ENCODE data around the gene CRYAB. TPM values are rescaled to one million over a fixed set of nuclear protein-coding genes. Genes with fewer than 3 reads are reported as not detected.

Gene CRYAB, protein sequence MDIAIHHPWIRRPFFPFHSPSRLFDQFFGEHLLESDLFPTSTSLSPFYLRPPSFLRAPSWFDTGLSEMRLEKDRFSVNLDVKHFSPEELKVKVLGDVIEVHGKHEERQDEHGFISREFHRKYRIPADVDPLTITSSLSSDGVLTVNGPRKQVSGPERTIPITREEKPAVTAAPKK
- polyA plus RNA-seq (ENCODE audit: insufficient read length) = 38.0 TPM
- long read RNA-seq, donor 1, transcript CRYAB-205 (3 exons, 1,017 nt) = major isoform, 20 of 104 reads
- long read RNA-seq, donor 1, transcript CRYAB-216 (4 exons, 977 nt) = minor isoform, 7 of 104 reads
- long read RNA-seq, donor 1, partial matches to known transcripts = 44 of 104 reads
- long read RNA-seq, donor 1, other reads (novel, unspliced or antisense) = 25 of 104 reads
- long read RNA-seq, donor 2, transcript CRYAB-205 (3 exons, 1,017 nt) = major isoform, 19 of 29 reads
- long read RNA-seq, donor 2, transcript CRYAB-216 (4 exons, 977 nt) = minor isoform, 7 of 29 reads
- long read RNA-seq, donor 2, partial matches to known transcripts = 0 of 29 reads
- long read RNA-seq, donor 2, other reads (novel, unspliced or antisense) = 0 of 29 reads
- long read RNA-seq, donor 3, transcript CRYAB-205 (3 exons, 1,017 nt) = major isoform, 9 of 31 reads
- long read RNA-seq, donor 3, transcript CRYAB-216 (4 exons, 977 nt) = minor isoform, 8 of 31 reads
- long read RNA-seq, donor 3, partial matches to known transcripts = 10 of 31 reads
- long read RNA-seq, donor 3, other reads (novel, unspliced or antisense) = 0 of 31 reads
- long read RNA-seq, donor 4, partial matches to known transcripts = 0 of 6 reads
- long read RNA-seq, donor 4, other reads (novel, unspliced or antisense) = 0 of 6 reads
- long read RNA-seq, donor 5, transcript CRYAB-205 (3 exons, 1,017 nt) = major isoform, 19 of 37 reads
- long read RNA-seq, donor 5, transcript CRYAB-216 (4 exons, 977 nt) = minor isoform, 11 of 37 reads
- long read RNA-seq, donor 5, transcript CRYAB-207 (4 exons, 887 nt) = minor isoform, 6 of 37 reads
- long read RNA-seq, donor 5, partial matches to known transcripts = 0 of 37 reads
- long read RNA-seq, donor 5, other reads (novel, unspliced or antisense) = 0 of 37 reads
- long read RNA-seq, donor 6, transcript CRYAB-205 (3 exons, 1,017 nt) = major isoform, 9 of 16 reads
- long read RNA-seq, donor 6, partial matches to known transcripts = 0 of 16 reads
- long read RNA-seq, donor 6, other reads (novel, unspliced or antisense) = 0 of 16 reads
- long read RNA-seq, donor 7, transcript CRYAB-203 (2 exons, 915 nt) = minor isoform, 5 of 44 reads
- long read RNA-seq, donor 7, transcript CRYAB-205 (3 exons, 1,017 nt) = major isoform, 21 of 44 reads
- long read RNA-seq, donor 7, partial matches to known transcripts = 0 of 44 reads
- long read RNA-seq, donor 7, other reads (novel, unspliced or antisense) = 10 of 44 reads
- long read RNA-seq, donor 8, transcript CRYAB-205 (3 exons, 1,017 nt) = major isoform, 8 of 13 reads
- long read RNA-seq, donor 8, partial matches to known transcripts = 0 of 13 reads
- long read RNA-seq, donor 8, other reads (novel, unspliced or antisense) = 0 of 13 reads

DNA sequence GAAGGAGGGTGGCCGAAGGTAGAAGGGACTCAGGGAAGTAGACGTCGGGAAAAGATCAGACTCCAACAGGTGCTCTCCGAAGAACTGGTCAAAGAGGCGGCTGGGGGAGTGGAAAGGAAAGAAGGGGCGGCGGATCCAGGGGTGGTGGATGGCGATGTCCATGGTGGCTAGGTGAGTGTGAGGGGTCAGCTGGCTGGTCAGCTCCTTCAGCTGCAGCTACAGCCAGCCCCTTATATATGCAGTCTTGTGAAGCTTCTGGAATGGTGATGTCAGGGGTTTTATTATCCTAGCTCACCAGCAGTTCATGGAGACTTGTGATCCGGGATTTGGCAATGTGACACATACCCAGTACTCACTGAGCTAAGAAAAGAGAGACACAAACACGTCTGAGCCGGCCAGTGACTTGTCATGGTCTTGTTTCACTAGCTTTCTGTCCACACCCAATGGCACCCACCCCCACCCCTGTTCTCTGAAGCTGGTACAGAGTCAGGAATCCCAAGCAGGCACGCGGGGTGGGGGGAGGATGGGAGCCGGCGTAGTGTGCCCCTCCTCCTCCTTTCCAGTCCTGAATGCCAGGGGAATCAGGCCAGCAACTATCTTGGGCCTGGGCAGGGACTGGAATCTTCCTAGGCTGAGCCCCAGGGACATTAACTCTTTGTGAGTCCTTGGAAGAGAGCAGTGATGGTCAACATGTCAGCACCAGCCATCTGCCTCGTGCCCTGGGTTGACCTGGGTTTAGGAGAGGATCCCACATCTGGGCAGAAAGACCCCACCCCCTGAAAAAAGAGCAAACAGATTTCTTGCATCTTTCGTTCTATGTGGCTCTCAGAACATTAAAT, at the start of gene CRYAB:
CRYAB (minus strand) TSS at position 208 of the 839 bp plus-strand sequence; CDS start at position 162, 46 bp downstream.
- DNase-seq = peak; percentile 66

DNA sequence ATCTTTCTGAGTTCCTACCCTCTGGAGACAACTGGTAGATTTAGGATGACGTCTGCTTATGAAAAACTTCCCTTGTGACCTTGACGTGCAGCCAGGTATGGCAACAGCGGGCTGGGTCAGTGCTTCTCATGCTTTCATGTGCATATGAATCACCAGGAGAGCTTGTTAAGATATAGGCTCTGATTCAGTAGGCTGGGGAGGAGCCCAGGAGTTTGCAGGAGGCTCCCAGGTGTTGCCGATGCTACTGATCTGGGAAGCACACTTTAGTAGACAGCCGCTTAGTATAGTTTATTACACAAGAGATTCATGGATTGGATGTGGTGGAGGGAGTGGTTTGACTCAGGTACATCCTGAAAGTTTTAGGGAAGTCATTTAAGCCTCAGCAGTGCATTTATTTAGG, 49.3 kb upstream of the CRYAB start:
- no peak for DNase-seq

DNA sequence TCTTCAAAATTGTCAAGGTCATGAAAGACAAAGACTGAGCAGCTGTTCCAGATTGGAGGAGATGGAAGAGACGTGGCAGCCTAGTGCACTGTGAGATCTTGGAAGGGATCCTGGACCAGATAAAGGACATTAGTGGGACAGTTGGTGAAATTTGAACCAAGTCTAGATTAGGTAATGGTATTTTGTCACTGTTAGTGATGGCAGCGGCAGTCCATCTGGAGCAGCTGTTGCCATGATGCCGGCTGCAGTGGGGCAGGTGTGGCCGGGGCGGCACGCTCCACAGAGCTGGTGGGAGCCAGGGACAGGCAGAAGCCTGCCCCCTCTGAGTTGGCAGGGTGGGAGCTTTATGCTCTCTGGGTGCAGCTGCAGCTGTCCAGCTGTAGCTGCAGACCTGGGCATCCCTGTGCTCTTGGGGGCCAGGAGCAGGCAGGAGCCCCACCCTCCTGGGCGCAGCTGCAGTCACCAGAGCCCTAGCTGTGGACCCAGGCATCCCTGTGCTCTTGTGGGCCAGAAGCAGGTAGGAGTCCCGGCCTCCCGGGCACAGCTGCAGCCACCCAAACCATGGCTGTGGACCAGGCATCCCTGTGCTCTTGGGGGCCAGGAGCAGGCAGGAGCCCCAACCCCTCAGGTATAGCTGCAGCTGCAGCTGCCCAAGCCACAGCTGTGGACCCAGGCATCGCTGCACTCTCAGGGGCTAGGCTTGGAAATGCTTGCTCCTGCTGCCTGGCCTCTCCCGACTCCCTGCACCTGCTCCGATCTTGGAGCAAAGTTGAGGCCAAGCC, 46.3 kb upstream of the CRYAB start:
- DNase-seq = no peak

DNA sequence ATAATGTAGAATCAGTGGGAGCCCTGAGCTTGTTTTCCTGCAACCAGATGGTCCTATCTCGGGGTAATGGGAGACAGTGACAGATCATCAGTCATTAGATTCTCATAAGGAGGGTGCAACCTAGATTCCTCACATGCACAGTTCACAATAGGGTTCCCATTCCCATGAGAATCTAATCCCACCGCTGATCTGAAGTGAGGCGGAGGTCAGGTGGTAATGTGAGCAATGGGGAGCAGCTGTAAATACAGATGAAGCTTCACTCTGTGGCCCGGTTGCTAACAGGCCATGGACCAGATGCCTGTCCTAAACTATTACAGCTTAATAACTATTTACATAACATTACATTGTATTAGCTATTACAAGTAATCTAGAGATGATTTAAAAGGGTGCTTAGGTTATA, 42.6 kb upstream of the CRYAB start:
- no peak for DNase-seq

DNA sequence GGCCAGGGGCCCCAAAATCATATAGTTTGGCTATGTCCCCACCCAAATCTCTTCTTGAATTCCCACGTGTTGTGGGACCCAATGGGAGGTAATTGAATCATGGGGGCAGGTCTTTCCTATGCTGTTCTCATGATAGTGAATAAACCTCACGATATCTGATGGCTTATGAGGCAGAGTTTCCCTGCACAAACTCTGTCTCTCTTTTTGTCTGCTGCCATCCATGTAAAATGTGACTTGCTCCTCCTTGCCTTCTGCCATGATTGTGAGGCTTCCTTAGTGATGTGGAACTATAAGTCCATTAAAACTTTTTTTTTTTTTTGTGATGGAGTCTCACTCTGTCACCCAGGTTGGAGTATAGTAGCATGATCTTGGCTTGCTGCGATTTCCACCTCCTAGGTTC, 40.0 kb upstream of the CRYAB start:
- DNase-seq = no peak

DNA sequence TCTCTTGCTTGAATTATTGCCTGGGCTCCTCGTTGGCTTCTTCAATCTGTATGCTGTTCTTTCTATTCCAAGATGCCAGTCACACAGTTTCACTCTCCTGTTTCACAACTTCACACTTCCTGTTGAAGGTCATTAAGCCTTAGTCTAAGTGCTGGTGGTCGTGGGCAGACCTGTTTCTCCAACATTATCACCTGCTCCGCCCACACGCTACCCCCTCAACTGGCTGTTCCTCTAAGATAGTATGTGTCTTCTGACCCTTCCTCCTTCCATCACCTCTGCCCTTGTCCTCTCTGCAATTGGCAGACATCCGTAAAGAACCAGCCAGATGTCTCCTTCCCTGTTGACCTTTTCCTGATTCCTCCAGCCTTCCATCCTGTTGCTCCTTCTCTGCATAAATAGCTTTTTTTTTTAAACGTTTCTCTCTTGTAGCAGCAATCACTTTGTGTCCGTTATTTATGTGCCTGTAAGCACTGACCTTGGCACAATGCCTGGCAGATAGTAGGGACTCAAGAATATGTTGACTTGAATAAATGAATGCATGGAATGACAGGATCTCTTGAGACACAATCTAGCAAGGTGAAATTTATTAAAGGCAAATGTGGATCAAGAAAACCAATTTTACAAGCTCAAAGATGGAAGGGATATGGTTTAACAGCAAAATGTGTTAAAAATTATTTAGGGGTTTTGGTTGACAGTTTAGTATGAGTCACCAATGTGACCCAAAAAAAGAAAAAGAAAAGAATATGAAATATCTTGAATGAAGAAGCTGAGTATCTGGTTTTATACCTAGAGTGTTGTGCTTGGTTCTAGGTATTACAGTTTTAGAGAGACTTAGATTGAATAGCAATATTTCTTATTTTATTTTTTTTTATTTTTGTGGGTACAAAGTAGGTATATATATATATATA, 38.2 kb upstream of the CRYAB start:
- DNase-seq = no peak

DNA sequence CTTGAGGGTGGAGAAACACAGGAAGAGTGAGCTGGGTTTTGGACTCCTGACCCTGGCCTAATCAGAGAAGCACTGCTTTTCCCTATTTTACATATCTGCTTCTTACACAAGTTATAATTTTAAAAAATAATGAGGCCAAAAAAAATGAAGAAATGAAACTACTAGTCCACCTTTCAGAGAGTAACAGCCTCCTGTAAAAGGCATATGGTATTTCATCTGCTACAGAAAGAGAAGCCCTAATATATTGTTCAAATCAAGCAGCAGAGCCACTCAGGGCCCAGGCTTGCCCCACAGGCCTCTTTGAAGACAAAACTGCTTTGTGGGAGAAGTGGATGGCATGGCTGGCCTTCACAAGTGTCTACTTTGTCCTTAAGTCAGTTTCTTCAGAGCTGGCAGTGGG, 35.6 kb upstream of the CRYAB start:
- no peak for DNase-seq

DNA sequence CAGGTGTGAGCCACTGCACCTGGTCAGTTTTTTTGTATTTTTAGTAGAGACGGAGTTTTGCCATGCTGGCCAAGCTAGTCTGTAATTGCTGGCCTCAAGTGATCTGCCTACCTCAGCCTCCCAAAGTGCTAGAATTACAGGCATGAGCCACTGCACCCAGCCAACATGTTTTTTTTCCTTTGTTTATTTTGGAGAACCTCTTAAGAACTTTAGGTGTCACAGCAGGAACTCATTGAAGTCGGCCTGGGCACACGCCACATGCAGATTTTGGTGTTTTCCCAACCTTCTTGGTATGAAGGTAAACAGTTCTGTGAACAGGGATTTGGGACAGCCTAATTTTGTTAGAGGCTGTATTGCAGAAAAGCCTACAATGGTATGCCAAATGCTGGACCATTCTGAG, 34.9 kb upstream of the CRYAB start:
- no peak for DNase-seq

DNA sequence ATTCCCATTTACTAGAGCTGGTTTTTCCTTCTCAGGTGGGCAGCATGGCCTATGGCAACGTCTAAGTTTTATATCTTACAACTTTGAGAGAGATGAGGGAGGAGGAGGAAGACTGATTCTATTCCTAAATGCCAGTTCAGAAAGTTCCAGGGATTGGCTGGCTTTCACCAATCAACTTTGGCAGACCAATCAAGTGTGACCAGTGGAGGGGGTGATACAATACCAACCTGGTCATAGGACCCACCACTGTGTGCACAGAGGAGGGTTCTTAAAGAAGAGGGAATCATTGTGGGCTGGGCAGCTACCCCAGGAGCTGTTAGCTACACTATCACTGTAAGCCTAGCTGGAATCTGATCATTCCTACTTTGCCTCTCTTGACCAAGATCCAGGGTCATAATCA, 33.6 kb upstream of the CRYAB start:
- DNase-seq = no peak

DNA sequence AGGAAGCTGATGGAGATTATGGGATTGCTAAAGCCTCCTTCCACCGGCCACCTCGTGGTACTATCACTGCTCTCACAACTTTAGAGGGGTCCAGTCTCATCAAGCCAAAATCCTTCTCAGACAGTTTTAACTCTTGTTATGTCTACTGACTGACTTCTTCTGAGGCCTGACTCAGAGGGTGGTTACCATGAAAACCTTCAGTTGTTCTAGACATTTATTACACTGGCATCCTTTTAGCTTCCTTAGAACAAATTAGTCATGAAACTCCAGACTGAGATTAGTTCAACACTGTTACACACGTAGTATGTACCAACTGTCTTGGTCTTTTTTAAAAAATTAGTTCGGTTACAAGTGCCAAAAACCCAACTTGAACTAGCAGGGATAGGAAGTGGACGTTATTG, 33.1 kb upstream of the CRYAB start:
- DNase-seq = no peak

DNA sequence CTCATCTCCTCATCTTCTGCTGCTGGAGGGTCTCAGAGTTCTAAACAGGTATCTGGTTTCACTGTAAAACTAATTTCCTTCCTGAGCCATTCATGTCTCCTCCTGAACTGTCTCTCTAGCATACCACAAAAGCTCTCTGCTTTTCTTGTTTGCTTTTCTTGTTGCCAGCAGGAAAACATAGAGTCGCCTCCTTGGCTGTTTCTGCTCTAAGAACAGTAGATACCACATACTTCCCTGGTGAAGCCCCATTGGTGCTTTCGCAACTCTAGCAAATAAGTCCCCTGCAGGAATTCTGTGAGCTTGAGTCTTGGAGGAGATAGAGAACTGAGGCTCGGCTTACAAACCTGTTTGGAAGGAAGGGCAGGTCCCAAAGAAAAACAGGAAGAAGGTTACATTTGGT, 32.6 kb upstream of the CRYAB start:
- DNase-seq = no peak

DNA sequence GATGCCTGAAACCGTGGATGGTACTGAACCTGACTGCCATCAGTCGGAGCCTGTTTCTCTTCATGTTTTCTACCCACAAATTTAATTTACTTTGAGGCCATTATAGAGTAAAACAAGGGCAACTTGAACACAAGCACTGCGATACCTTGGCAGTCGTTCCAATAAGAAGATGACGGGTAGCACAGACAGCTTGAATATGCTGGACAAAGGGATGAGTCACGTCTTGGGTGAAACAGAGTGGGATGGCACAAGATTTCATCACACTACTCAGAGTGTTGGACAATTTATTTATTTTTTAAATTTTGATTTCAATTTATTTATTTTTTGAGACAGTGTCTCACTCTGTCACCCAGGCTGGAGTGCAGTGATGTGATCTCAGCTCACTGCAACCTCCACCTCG, 31.3 kb upstream of the CRYAB start:
- no peak for DNase-seq

DNA sequence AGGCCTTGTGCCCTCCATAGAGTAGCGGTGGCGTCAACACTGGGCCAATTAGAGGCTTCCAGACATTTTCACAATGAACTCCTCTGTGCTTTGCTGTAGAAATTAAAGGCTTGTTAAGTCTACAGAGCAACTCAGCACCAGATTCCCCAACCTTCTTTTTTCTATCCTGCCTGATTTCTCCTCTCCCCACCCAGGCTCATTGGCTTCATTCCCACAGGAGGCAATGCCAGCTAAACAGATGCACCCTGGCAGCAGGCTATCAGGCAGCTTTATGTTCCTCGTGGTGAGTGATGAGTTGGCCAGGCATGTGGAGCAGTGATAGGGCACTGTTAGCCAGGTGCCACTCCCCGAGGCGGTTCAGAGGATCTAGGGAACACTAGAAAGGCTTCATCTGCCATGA, 30.4 kb upstream of the CRYAB start:
- DNase-seq = no peak

DNA sequence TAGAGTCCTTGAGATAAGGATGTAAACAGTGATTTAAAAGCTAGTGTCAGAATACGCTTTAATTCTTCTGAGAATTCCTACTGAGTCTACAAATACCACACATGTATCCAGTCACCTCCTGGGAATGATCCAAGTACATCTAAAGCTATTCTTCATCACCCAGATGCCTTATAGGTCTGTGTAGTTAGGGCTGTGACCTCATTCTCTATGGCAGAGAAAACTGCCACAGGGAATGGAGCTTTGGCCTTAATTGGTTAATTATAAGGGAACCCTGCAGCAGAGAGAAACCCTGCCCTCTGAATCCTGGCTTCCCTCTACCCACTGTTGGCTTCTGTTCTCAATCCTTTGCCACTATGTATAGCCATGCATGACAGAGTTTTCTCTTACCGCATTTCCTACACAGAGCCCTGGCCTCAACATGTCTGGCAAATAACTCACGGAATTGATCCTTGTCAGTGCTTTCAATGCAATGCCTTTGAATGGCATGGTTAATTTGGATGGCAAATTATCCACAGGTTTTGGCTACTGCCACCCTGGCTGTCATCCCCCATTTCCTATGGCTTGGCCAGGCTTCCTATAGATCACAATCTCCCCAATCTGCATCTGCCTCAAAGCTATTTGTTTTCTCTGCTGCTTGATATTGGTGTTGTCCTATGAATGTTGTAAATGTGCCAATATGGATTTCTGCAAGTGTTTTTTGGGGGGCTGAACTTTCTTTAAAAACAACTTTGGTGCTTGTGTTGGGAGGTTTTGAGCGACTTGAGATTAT, 28.4 kb upstream of the CRYAB start:
- DNase-seq = no peak

DNA sequence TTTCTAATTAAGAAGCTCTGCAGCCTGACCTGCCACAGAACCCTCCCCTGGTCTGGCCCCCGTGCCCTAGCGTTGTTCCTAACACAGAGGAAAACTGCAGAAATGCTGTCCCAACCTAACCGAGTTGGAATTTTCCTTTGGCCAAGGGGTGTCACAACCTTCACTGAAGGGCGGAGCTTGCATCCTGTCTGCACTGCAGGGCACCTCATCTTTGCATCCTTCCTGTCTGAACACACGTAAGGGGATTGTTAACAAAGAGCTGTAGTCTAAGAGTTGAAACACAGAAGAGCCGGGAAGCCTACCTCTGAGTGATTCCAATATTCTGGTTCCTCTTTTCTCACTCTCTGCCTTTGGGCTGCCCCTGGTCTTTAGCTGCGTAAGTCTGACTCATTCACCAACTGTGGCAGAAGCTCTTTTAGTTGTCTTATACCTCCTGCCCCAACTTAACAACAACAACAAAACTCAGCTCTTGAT, 27.2 kb upstream of the CRYAB start:
- DNase-seq = no peak

DNA sequence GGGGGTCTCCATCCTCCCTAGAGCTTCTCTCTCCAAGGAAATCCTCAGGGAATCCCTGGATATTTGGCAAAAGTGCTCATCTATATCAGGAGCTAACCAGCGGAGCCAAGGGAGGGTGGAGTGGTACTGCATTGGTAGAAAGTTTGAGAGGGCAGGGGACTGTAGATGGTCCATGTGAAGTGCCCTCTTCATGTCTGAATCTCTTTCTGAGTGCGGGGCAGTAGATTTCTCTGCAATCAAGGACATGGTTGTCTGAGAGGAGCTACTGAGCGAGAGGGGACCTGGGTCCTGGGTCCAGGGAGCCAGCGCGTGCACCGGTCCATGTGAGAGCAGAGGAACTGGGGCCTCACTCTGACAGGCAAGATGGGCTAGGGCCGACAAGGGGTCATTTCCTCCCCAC, 26.3 kb upstream of the CRYAB start:
- DNase-seq = no peak

DNA sequence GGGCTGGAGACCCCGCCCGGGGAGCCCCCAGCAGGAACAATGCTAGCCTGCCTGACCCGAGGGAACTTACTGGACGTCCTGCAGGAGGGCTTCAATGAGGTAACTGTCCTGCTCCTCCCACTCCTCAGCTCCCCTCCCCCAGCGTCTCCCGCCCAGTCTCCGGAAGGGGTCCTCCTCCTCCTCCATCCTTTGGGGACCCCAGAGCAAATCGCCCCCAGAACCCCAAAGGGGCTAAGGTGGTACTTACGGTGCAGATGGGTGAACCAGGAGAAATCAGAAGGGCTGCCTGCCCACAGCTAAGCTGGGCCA, 25.8 kb upstream of the CRYAB start:
- no peak for DNase-seq

DNA sequence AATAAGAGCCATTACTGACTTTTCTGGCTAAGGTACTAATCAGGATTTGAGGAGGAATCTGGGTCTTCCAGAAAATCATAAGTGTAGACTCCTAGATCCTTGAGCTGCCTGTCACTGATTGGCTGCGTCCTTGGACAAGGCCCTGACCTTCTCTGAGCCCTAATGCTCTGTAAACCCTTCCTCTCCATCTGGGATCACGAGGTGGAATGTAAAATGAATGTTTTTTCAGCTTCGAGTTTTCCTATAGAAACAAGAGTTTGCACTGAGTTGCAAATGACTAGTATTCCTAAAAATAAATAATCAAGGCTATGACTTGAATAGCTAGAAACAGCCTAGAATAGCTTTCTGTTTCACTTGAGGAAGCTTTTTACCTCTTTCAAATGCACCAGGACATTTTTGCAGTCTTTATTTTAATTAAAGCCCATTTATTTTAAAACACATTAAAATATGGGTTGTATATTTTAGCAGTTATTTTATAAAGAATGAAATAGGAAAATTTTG, 24.5 kb upstream of the CRYAB start:
- DNase-seq = no peak
